ENCODE results near the gene PDZRN3.

DNA sequence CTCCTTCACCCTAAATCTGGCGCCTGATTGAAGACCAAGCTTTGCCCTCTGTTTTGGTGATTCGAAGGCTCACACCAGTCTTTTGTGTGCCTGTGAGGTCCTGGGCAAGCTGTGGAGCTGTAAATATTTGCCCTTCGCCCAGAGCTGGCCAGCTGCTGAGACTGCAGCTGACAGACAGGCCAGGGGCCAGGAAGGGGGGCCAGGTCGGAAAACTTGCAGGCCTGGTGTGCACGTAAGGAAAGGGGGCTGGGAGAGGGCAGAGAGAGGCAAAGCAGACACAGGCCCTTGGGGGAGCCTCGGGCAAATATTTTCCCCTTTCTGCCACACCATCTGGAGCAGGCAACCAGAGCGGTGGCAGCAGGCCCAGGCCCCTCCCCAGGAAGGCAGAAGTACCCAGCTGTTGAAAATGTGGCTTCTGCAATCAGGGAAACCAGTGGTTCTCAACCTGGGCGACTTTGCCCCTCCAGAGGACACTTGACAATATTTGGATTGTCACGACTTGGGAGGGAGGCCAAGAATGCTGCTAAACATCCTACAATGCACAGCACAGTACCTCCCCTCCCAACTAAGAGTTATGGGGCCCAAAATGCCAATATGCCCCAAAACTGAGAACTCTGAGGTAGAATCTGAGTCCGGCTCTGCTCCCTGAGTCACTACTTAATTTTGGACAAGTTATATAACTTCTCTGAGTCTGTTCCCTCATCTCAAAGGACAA, 2.5 kb downstream of the PDZRN3 start:
- no peak for TF ChIP-seq EZH2 (IDR thresholded peaks at IDR 0.05; ENCODE audit: borderline replicate concordance, low read depth, low read length, poor library complexity, severe bottlenecking)
- TF ChIP-seq, protein P1, sequence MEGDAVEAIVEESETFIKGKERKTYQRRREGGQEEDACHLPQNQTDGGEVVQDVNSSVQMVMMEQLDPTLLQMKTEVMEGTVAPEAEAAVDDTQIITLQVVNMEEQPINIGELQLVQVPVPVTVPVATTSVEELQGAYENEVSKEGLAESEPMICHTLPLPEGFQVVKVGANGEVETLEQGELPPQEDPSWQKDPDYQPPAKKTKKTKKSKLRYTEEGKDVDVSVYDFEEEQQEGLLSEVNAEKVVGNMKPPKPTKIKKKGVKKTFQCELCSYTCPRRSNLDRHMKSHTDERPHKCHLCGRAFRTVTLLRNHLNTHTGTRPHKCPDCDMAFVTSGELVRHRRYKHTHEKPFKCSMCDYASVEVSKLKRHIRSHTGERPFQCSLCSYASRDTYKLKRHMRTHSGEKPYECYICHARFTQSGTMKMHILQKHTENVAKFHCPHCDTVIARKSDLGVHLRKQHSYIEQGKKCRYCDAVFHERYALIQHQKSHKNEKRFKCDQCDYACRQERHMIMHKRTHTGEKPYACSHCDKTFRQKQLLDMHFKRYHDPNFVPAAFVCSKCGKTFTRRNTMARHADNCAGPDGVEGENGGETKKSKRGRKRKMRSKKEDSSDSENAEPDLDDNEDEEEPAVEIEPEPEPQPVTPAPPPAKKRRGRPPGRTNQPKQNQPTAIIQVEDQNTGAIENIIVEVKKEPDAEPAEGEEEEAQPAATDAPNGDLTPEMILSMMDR (conservative IDR thresholded peaks at IDR 0.05; ENCODE audit: low read depth, low read length): no peak

Data from A673 (cell line).